GM18868 (cell line): Measurements from ENCODE around the gene SV2A.

Experiments
- ATAC-seq: cut with Tn5 transposase; IDR thresholded peaks from one replicate; pipeline ENCODE4 v1.9.1; 2021; ENCODE audit warnings: mild to moderate bottlenecking, moderate library complexity; ENCODE audit not compliant: unreplicated experiment

Gene SV2A

GRCh38 chr1:149929856-149930255 is 12.2 kb upstream of the SV2A start:
- ATAC-seq = no peak

DNA sequence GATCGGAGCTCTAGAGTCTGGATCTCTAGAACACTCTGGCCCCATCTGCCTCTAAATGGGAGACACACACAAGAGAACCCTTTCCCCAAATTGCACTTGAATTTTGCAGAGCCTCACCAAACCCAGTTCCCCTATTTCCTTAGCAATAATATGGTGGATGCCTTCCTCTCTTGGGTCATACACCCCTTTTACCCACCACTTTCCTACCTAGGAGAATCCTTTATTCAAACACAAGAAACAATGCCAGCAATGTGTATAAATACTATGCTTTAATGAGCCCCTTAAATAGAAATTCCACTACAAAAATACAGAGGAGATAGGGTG is 10.7 kb upstream of the SV2A start:
- ATAC-seq = no peak

DNA sequence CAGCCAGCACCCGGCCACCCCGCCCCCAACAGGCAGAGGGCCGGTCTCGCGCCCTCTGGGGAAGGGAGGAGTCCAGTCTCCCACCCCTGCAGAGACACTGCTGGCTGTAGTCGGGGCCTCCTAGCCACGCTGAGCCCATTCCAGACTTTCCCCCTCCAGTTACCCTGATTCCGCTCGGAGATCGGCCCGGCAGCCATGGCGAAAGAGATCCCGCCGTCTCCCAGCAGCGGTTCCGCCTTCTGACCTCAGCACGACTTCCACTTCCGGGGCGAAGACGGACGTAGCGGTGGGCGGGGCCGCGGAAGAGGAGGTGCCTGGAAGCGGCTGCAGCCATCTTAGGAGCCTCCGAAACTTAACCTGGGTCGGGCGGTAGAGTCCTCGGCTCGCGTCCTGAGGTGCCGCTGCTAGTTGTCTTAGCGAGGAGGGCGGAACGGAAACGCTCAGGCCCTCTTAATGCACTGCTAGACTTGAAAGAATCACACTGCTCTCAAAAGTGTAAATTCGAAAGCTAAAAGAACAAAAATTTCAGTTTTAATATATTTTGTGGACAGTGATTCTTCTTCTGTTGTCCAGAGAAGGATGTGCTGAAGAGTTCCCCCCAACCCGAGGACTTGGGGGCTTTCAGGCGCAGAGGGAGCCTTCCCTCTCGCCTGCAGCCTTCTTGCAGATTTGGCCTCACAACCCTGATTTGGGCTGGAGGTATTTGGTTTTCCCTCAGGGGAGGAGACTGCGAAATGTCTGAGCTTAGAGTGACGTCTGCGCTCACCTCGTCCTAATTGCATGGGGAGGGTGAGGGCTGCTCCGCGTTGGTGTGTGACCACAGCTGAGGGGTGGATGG is 10.1 kb upstream of the SV2A start, which contains the start of gene SF3B4:
TSS of gene SF3B4 (minus strand) at position 241 of the 838 bp plus-strand sequence. CDS start at position 197, 44 bp downstream.
- ATAC-seq = peak; percentile 91

DNA sequence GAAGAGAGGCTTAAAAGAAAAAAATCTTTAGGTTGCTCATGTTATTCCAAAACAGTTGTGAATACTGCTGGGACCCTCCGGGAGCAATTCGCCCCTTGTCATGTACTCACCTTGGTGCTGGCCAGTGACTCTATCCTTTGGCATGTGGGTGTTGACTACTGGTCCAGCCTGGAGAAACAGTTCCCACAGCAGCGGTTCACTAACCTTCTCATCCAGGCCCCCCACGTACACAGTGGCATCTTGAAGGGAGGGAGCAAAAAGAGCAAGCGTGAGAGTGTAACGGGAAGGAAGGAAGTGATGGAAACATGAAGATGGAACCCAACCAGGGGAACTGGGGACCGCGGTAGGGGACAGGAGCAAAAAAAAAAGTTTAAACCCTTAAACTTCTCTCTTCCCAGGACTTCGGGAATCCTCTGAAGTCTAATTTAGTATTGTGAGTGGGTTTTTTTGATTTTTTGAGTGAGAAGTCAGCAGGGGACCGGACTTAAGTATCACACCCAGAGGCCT is 9.5 kb upstream of the SV2A start:
- ATAC-seq = no peak

GRCh38 chr1:149926296-149926695 is 8.7 kb upstream of the SV2A start:
- ATAC-seq = no peak

DNA sequence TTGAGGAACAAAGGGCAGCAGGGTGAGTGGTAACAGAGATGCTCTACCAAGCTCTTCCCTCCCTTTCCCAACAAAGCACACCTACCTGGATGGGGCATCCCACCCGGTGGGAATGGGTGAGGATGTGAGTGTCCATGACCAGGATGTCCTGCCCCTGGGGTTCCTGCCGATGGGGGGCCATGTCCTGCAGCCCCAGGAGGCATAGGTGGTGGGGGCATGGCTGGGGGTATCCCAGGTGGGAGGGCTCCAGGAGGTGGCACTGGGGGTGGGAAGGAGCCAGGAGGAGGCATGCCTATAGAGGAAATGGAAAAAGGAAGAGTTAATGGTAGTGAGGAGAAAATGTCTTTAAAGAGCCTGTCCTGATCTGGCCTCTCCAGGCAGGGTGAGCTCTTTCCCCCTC is 8.1 kb upstream of the SV2A start:
- no peak for ATAC-seq

DNA sequence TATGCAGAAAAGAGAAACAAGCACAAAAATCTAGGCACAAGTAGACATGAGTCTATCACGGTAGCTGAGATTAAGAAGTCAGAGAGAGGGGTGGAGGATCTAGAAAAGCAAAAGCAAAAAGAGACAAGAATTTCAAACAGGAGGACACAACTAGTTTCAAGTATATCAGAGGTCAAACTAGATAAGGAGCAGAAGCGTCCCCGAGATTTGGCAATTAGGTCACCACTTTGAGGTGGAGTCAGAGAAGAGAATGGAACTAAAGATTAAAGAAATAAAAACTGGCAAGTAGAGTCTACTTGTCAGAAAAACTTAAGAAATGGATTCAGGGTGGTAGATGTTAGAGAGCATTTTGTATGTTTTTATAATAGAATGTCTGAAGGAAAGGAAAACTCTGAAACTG is 7.7 kb upstream of the SV2A start:
- no peak for ATAC-seq

DNA sequence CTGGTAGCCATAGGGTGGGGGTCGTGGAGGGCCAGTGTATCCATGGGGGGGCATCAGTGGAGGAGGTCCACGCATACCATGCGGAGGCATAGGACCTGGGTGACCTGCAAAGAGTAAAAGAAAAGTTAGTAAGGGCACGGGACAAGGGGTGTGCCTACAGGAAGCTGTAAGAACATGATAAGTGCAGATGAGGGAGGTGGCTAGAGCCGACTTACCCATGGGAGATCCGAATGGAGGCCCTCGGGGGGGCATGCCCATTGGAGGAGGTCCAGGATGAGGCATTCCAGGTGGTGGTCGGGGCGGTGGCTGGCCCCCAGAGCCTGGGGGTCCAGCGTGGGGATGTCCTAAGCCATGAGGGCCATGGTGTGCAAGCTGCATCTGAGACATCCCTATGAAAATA is 6.0 kb upstream of the SV2A start:
- ATAC-seq = no peak

DNA sequence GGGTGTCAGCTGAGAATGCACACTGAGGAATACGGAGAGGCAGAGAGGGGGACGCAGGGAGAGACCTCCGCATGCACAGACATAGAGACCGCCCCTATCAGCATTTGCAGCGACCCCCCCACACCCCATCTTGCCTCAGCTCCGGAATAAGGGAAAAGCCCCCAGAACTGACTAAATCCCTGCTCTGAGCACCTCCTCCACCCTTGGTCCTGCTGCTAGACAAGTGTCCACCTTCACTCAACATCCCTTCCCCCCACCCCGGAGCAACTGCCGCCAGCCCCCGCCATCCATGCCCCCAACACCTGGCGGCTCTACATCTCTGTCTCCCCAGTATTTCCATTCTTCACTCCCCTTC is 769 bp downstream of the SV2A start:
- ATAC-seq = no peak

DNA sequence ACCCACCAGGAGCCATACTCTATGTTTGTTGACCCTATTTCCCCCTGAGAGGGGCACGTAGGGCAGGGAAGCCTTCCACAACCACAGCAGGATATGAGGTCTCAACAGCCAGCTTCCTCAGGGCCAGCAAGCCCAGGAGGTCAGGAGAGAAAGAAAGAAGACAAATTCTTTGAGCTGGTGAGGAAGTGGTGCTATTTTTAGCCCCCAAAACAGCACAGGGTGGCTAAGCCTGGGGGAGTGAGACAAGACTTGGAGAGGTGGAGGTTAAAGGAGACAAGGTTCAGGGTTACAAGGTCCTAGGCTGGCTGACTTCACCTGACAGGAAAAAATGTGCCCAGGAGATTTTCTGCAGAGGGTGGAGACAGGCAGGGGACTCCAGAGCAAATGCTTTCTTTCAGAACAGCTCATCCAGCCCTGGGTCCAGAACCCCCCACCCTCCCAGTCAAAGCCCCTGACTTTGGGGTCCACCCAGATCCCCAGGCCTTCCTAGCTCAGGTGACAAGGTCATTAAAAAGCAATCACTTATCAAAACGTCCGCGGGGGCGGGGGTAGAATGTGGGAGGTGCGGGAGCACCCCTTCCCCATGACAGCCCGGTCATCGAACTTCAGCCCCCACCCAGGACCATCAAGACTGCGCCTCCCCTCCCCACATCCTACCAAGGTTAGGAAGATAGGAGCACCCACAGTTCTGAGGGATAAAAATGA is 1.3 kb downstream of the SV2A start:
- no peak for ATAC-seq

- no peak for ATAC-seq
Observed at GRCh38 chr1:149915429-149916192, 2.0 kb downstream of the SV2A start.

DNA sequence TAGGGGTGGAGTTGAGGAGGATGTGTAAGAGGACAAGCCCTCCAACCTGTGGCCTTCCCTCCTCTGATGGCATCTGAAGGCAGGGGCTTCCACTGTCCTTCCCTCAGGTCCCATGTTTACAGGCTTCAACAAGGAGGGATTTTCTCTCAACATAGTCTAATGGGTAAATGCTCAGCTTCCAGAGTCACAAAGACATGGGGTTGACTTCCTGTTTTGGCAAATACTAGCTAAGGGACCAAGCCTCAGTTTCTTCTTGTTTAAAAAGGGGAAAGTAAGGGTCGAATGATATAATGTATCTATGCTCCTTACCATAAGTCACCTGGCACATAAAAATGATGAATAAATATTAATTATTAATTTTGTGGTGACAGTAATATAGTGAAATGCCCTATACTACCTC is 3.1 kb downstream of the SV2A start:
- no peak for ATAC-seq

DNA sequence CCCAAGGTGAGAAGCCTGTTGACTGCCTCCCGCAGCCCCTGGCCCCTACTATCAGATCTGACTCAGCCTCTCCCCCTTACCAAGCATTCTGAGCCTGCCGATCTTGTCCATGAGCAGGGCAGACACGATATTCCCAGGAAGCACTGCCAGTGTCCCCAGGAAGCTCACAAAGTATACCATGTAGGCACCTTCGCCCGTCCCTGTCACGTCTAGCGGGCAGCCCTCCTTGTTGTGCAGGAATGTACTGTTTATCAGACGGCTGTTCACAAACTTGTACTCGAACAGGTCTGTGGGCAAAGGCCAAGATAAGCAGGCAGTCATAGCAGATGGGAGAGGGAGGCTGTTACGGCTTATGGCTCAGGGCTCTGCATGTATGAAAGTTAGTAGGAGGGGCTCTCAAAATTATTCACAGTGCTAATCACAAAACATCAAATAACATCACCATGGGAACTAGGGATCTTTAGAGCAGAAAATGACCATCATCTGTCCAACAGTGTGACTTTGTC is 11.0 kb downstream of the SV2A start:
- no peak for ATAC-seq

DNA sequence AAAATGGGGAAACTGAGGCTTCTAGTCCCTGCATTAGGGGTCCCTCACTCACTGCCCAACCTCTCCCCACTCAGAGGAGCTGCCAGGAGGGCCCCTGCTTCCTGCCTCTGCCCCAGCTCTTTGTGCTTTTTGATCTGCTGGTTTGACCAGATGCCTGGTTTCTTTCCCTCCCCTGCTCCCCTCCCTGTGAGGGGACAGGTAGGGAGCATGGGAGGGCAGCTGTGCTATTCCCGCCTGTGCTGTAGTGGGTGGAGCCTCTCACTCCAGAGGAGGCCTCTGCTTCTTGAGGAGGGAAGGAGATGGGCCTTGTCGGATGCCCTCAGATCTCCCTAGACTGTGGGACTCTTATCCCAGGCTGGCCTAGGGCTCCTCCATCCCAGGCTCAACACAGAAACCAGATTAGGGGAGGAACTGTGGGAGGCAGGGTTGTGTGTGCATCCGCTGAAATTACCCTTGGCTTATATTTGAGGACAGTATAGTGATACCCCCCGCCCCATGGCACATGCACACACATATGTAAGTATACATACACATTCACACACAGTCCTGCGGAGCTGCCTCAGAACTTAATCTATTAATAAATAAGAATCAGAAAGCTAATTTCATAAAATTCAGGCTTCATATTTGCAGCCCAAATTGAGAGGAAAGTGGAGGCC is 13.7 kb downstream of the SV2A start:
- ATAC-seq = no peak

GRCh38 chr1:149899460-149900284 is 18.0 kb downstream of the SV2A start, which contains the start of gene BOLA1:
Gene BOLA1 (plus strand): TSS chr1:149899568. CDS start chr1:149900060, 492 bp downstream.
- ATAC-seq = peak; percentile 97

DNA sequence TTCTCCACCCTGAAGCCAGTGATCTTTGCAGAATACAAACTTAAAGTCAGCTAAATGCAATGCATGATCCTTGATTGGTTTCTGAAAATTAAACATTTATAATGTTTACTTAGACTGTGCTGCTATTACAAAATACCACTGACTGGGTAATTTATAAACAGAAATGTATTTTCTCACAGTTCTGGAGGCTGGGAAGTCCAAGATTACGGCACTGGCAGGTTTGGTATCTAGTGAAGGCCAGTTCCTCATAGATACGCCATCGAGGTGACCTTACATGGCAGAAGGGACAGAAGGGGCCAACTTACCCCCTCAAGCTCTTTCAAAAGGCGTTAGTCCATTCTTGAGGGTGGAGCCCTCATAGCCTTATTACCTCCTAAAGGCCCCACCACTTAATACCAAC is 21.1 kb downstream of the SV2A start:
- ATAC-seq = no peak

GRCh38 chr1:149888999-149889289 is 28.7 kb downstream of the SV2A start:
- no peak for ATAC-seq

DNA sequence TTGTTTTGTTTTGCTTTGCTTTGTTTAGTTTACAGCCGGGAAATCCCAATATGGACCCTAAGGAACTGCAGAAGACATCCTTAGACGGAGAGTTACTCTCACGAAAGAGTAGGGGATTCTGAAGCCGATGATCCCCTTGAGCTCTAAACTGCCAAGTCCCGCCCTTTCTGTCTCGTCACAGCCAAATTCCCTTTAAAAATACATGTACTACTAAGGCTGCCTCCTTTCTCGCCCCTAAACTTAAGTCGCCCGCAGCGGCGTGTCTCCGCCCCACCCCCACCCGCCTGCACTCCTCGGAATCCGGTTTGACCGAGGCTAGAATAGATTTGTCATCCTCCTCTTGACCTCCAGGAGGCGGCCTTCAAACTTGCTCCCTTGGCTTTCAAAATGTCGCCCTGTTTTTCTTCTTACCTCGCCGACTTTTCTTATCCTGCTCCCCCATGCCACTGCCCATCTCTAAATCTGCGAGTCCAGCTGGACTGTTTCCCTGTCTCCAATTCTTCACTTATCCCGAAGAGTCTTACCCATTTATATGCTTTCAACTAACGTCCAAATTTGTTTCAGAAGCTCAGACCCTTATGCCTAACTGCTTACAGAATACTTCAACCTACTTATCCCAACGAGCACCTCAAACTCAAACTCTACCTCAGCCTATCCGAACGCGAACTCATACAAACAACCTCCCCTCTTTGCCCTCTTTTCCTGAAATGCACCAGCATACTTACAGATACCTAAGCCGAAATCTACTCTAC is 29.2 kb downstream of the SV2A start:
- peak; percentile 26 for ATAC-seq

GRCh38 chr1:149887456-149888246 is 30.0 kb downstream of the SV2A start:
- peak; percentile 48 for ATAC-seq
